Measurements from ENCODE around the gene TPSAB1.
A peak's percentile ranks its signal among the peaks of the same experiment; 100 is the strongest.

The TPSAB1 gene

DNA sequence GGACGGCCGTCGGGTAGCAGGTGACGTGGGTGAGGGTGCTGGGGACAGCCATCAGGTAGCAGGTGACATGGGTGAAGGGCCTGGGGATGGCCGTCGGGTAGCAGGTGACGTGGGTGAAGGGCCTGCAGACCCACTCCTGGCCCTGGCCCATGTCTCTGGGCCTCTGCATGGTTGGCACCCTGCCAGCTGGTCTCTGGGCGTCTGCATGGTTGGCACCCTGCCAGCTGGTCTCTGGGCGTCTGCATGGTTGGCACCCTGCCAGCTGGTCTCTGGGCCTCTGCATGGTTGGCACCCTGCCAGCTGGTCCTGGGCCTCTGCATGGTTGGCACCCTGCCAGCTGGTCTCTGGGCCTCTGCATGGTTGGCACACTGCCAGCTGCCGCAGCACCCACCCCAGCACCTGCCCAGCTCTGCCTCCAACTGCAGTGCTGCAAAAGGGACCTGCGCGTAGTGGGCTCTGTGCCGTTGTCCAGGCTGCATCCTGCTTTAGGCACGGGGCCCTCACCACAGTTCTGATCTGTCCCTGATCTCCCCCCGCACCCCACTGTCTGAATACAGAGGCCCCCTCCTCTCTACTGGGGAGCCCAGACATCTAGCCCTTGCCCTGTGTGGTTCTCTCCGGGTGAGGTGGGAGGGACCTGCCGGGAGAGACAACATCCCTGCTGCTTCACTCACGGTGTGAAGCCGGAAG, 31.4 kb downstream of the TPSAB1 start:
- DNase-seq, result peak; percentile 9

GRCh38 chr16:1272453-1273198, 32.1 kb downstream of the TPSAB1 start:
- DNase-seq, result no peak

GRCh38 chr16:1273816-1274215, 33.3 kb downstream of the TPSAB1 start:
- DNase-seq, result no peak

DNA sequence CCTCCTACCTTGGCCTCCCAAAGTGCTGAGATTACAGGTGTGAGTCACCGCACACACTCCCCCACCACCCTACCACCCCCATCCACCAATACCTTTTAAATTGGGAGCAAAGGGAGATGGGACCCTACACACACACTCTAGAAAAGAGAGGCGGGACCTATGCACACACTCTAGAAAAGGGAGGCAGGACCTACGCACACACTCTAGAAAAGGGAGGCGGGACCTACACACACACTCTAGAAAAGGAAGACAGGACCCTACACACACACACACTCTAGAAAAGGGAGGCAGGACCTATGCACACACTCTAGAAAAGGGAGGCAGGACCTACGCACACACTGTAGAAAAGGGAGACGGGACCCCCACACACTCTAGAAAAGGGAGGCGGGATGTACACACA, 34.3 kb downstream of the TPSAB1 start:
- no peak for DNase-seq

- DNase-seq, result no peak
These were observed 35.5 kb downstream of the TPSAB1 start for GRCh38 chr16:1275791-1276579.

GRCh38 chr16:1276580-1276878, 36.0 kb downstream of the TPSAB1 start:
- DNase-seq, result no peak

- DNase-seq, result no peak
These were observed 36.7 kb downstream of the TPSAB1 start for GRCh38 chr16:1277151-1277598.

- DNase-seq, result no peak
These were observed 37.2 kb downstream of the TPSAB1 start for GRCh38 chr16:1277617-1278282.

DNA sequence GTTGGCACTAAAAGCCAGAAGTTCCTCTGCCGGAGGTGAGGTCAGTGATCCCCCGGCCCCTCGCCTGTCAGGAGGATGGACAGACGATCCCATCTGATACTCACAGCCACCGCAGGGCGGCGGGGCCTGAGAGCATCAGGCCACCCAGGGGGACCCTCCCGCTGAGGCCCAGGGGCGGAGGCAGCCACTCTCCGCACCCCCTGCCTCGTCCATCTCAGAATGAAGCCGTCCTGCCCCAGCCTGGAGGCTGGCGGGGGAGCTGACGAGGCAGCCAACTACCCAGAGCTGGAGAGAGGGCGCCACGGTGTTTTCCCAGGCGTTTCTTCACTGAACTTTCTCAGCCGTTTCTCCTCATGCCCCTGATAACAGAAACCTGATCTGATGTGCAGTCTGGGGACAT, 38.0 kb downstream of the TPSAB1 start:
- no peak for DNase-seq

DNA sequence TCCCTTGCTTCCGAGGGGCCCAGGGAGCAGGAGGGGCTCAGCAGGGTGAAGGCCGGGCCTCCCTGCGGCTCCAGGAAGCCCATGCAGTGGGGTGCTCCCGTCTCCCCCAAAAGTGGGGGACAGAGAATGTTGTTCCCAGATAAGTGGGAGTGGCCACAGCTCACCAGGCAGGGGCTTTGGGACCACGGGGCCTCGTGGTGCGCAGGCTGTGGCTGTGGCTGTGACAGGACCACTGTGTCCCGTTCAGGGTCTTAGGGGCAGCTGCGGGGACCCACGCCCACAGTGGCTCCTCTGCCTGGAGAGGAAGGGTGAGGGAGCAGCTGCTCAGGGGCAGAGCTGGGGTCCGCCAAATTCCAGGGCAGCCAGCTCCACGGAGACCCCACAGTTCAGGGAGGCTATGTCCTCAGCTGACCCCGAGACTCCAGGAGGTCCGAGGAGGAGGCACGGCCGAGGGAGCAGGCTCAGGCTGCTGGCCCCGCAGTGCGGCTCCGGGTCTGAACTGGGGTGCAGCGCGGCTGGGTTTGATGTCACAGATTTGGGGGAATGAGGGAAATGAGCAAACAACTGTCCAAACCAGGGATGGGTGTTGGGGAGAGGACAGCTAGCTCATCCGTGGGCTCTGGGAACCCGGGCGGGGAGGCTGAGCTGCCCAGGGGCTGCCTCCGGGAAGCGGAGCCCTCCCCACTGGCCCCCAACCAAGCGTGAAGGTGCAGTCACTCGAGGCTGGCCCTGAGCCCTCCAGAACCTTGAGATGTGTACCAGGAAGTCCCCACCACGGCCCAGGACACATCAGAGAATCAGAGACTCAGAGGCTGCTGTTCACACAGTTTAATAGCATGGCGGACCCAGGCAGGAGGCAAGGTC, 38.8 kb downstream of the TPSAB1 start:
- no peak for DNase-seq

GRCh38 chr16:1279945-1280589, 39.6 kb downstream of the TPSAB1 start:
- DNase-seq, result no peak

DNA sequence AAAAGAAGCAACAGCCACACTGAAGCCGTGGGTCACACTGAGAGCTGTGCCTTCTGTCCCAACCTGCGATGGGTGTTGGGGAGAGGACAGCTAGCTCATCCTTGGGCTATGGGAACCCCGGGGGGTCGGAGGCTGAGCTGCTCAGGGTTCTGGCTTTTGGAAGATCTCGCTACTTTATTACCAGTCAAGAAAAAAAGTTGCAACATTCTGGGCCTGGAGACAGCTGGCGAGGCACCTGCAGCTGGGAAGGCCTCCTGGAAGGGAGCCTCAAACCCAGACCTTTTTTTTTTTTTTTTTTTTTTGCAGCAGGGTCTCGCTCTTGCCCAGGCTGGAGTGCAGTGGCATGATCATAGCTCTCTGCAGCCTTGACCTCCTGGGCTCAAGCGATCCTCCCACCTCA, 40.3 kb downstream of the TPSAB1 start:
- no peak for DNase-seq

DNA sequence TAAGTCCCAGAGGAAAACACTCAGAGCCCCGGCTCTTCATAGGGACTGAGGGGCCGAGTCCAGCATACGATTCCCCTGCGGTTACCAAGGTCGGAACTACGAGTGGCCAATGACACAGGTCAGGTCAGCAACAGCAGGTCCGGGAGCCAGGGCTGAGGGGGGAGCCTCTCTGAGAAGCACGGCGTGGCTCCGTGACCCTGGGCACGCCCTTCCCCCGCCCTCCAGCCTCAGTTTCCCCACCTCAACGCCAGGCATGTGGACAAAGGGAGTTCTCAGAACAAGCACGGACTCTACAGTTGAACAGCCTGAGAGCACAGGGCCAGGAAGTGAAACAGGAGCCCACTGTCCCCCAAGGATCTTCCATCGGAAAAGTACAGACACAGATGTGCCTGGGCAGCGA, 41.0 kb downstream of the TPSAB1 start:
- DNase-seq, result no peak

GRCh38 chr16:1282324-1282973, 41.9 kb downstream of the TPSAB1 start:
- DNase-seq, result no peak

DNA sequence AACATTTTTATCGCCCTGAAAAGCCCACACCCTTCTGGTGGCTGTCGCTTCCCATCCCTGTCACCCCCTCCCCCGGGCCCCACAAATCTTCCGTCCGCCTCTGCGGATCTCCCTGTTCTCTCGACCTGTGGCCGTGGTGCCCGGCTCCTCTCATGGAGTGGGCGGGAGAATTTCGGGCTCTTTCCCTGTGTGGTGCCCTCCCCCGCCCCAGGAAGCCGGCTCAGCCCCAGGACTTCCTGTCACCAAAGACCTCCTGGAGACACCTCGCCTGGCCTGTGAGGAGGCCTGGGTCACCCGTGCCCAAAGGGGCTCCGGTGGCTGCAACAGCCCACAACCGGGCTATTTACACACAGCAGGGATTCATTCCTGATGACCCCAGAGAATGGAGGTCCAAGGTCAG, 42.8 kb downstream of the TPSAB1 start:
- DNase-seq, result no peak

DNA sequence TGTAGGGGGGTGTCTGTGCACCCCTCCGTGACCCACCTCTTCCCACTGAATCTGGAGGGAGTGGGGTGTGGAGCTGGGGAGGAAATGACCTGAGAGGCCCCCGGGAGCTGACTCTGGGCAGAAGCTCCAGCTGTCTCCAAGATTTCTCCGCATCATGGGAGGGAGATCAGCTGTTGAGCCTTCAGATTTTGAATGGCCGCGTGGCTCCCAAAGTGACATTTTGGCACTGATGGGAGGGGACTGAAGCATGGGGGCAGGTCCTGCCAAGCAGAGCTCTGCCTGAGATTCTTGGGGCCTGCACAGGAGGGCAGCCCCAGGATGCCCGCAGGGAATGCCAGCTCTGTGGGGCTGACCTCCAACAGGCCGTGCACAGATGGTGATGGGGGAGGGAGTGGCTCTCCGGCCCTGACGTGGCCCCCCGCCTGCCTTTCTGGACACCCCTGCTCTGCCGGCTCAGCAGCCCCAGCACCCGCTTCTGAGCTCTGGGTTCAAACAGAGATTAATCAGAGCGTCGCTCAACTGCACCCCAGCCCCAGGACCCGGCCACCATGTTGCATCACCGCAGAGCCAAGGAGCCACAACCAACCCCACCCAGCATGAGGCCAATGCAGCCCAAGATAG, 43.6 kb downstream of the TPSAB1 start:
- no peak for DNase-seq

- no peak for DNase-seq
These were observed 45.4 kb downstream of the TPSAB1 start for GRCh38 chr16:1285669-1286512.

DNA sequence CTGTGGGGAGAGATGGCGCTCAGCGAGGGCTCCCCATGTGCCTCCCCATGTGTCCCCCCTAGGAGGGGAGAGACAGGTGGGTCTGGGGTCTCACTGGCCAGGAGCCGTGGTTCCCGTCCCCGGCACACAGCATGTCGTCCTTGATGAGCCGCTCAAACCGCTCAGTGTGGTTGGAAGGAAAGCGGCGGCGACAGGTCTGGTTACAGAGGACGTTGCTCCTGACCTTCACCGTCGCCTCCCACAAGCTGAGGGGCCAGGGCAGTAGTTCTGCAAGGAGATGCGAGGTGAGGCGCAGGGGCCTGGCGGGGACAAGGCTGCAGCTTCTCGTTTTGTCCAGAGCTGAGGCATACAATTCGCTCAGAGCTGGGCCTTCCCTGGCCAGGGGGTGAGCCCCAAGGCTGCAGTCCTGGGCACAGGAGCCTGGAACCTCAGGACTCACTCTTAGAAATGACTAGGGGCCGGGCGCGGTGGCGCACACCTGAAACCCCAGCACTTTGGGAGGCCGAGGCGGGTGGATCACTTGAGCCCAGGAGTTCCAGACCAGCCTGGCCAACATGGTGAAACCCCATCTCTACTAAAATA, 46.1 kb downstream of the TPSAB1 start:
- DNase-seq, result no peak

DNA sequence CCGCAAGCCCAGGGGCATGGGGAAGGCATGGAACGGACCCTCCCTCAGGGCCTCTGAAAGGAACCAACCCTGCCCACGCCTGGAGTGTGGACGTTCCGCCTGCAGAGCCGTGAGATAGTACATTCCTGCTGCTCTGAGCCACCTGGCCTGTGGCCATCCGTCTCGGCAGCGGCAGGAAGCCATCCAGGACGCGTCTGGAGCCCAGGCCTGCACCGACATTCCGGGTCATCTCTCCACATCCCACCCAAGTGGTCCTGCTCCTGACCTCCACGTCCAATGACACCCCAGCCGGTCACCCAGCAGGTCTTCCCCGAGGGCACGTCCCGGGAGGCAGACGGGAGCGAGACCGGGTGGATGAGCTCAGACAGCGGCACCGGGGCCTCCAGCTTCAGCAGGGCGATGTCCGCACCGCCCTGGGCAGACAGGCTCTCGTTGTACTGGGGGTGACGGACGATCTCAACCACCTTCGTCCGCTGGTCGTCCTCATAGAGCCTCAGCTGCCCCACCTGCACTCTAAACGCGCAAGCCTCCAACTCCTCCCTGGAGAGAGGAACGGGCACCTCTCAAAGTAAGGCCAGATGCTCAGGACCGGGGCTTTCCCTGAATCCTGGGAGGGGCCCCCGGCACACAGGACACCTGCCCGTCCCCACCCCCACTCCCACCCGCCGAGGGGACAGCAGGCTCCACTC, 47.6 kb downstream of the TPSAB1 start:
- no peak for DNase-seq
